H9 (cell line): ENCODE results near the gene SELL. TPM values are rescaled to one million over a fixed set of nuclear protein-coding genes. Genes with fewer than 3 reads are reported as not detected.

Source experiments
- DNase-seq: peaks from one replicate; pipeline ENCODE4 v3.0.0-alpha.2; 2017
- H2AFZ ChIP-seq: one replicate; pipeline ENCODE4 v1.6.1; 2013; ENCODE audit warnings: mild to moderate bottlenecking, low read length, control low read depth, moderate library complexity
- H2AK5ac ChIP-seq: 2 replicates; pipeline ENCODE4 v1.6.1; 2013; ENCODE audit warnings: low read length, control low read depth, mixed read lengths; ENCODE audit not compliant: insufficient read length
- H2BK120ac ChIP-seq: one replicate; pipeline ENCODE4 v1.6.1; 2013; ENCODE audit warnings: low read depth, mild to moderate bottlenecking, low read length, control low read depth, inconsistent platforms; ENCODE audit not compliant: poor library complexity, severe bottlenecking
- H2BK12ac ChIP-seq: 2 replicates; pipeline ENCODE4 v1.6.1; 2013; ENCODE audit warnings: low read length, control low read depth, mixed read lengths, low read depth; ENCODE audit not compliant: insufficient read length
- H2BK15ac ChIP-seq: 2 replicates; pipeline ENCODE4 v1.6.1; 2013; ENCODE audit warnings: low read depth, low read length, control low read depth
- H2BK20ac ChIP-seq: one replicate; pipeline ENCODE4 v1.6.1; 2013; ENCODE audit warnings: low read depth, mild to moderate bottlenecking, low read length, control low read depth, inconsistent platforms; ENCODE audit not compliant: poor library complexity, severe bottlenecking
- H2BK5ac ChIP-seq: 2 replicates; pipeline ENCODE4 v1.6.1; 2013; ENCODE audit warnings: low read length, control low read depth, mixed read lengths; ENCODE audit not compliant: insufficient read length
- H3K14ac ChIP-seq: 2 replicates; pipeline ENCODE4 v1.6.1; 2013; ENCODE audit warnings: low read length, control low read depth; ENCODE audit not compliant: insufficient read depth
- H3K18ac ChIP-seq: 2 replicates; pipeline ENCODE4 v1.6.1; 2013; ENCODE audit warnings: low read depth, mild to moderate bottlenecking, mixed read lengths, low read length, control low read depth; ENCODE audit not compliant: insufficient read length
- H3K23ac ChIP-seq: 2 replicates; pipeline ENCODE4 v1.6.1; 2013; ENCODE audit warnings: low read length, control low read depth, mixed read lengths, low read depth; ENCODE audit not compliant: insufficient read length
- H3K23me2 ChIP-seq: 2 replicates; pipeline ENCODE4 v1.6.1; 2013; ENCODE audit warnings: low read depth, mild to moderate bottlenecking, mixed read lengths, low read length, control low read depth; ENCODE audit not compliant: insufficient read length, poor library complexity, severe bottlenecking
- H3K27ac ChIP-seq: 2 replicates; pipeline ENCODE4 v1.5.1; 2013; ENCODE audit warnings: low read length, control low read depth, mixed read lengths, low read depth; ENCODE audit not compliant: insufficient read length
- H3K27me3 ChIP-seq: 2 replicates; pipeline ENCODE4 v1.6.1; 2013; ENCODE audit warnings: low read length, control low read depth, inconsistent platforms; ENCODE audit not compliant: insufficient read depth
- H3K4ac ChIP-seq: 2 replicates; pipeline ENCODE4 v1.6.1; 2013; ENCODE audit warnings: low read depth, mild to moderate bottlenecking, control low read depth, inconsistent platforms, low read length, moderate library complexity
- H3K4me1 ChIP-seq: 2 replicates; pipeline ENCODE4 v1.6.1; 2013; ENCODE audit warnings: low read length, control low read depth, inconsistent platforms; ENCODE audit not compliant: insufficient read depth
- H3K4me2 ChIP-seq: 2 replicates; pipeline ENCODE4 v1.6.1; 2013; ENCODE audit warnings: low read length, control low read depth, mixed read lengths; ENCODE audit not compliant: insufficient read length, insufficient read depth
- H3K56ac ChIP-seq: 2 replicates; pipeline ENCODE4 v1.6.1; 2013; ENCODE audit warnings: low read depth, mild to moderate bottlenecking, mixed read lengths, low read length, control low read depth; ENCODE audit not compliant: insufficient read length
- H3K79me1 ChIP-seq: 2 replicates; pipeline ENCODE4 v1.6.1; 2013; ENCODE audit warnings: low read depth, mild to moderate bottlenecking, moderate library complexity, low read length, control low read depth, inconsistent platforms; ENCODE audit not compliant: insufficient read depth, poor library complexity, severe bottlenecking
- H3K79me2 ChIP-seq: 2 replicates; pipeline ENCODE4 v1.6.1; 2013; ENCODE audit warnings: low read length, control low read depth, inconsistent platforms; ENCODE audit not compliant: insufficient read depth
- H3K9ac ChIP-seq: 2 replicates; pipeline ENCODE4 v1.6.1; 2013; ENCODE audit warnings: low read length, control low read depth, mixed read lengths; ENCODE audit not compliant: insufficient read length; ENCODE audit errors: extremely low read depth
- H3K9me3 ChIP-seq: one replicate; pipeline ENCODE4 v1.6.1; 2013; ENCODE audit warnings: low read depth, low read length, inconsistent platforms; ENCODE audit not compliant: control insufficient read depth
- H3T11ph ChIP-seq: one replicate; pipeline ENCODE4 v1.6.1; 2013; ENCODE audit warnings: mild to moderate bottlenecking, low read length, control low read depth, inconsistent platforms
- H4K20me1 ChIP-seq: one replicate; pipeline ENCODE4 v1.6.1; 2013; ENCODE audit not compliant: control insufficient read depth, insufficient read length, insufficient read depth
- H4K5ac ChIP-seq: 2 replicates; pipeline ENCODE4 v1.6.1; 2013; ENCODE audit warnings: low read depth, mild to moderate bottlenecking, mixed read lengths, low read length, control low read depth; ENCODE audit not compliant: insufficient read length
- H4K8ac ChIP-seq: replicated peaks from 2 replicates; pipeline ENCODE4 v1.6.1; 2013; ENCODE audit warnings: low read length, control low read depth, mixed read lengths, low read depth; ENCODE audit not compliant: insufficient read length
- H4K91ac ChIP-seq: 2 replicates; pipeline ENCODE4 v1.6.1; 2013; ENCODE audit warnings: low read depth, mild to moderate bottlenecking, moderate library complexity, mixed read lengths, low read length, control low read depth; ENCODE audit not compliant: insufficient read length
- H3K27ac Mint-ChIP-seq, 3 experiments: 2 replicates in 2 of 3; 3 replicates in 1 of 3; pipeline ENCODE4 v1.8.0; 2020 to 2021; ENCODE audit warnings: mixed read lengths in 3 of 3, mild to moderate bottlenecking in 1 of 3, moderate library complexity in 1 of 3
- H3K27me3 Mint-ChIP-seq: 2 replicates; pipeline ENCODE4 v1.8.0; 2021; ENCODE audit warnings: low read depth, mild to moderate bottlenecking, moderate library complexity, mixed read lengths
- H3K36me3 Mint-ChIP-seq, 3 experiments: 2 replicates in 2 of 3; 3 replicates in 1 of 3; pipeline ENCODE4 v1.8.0; 2020 to 2021; ENCODE audit warnings: low read depth in 3 of 3, mixed read lengths in 3 of 3; ENCODE audit not compliant: insufficient read depth in 1 of 3
- H3K4me1 Mint-ChIP-seq, 2 experiments: 2 replicates each; pipeline ENCODE4 v1.8.0; 2020; ENCODE audit warnings: mixed read lengths in 2 of 2
- H3K4me3 Mint-ChIP-seq, 2 experiments: 2 replicates in 1 of 2; 3 replicates in 1 of 2; pipeline ENCODE4 v1.8.0; 2020 to 2021; ENCODE audit warnings: mild to moderate bottlenecking in 2 of 2, mixed read lengths in 2 of 2, moderate library complexity in 1 of 2
- H3K9me3 Mint-ChIP-seq, 2 experiments: 2 replicates in 1 of 2; 3 replicates in 1 of 2; pipeline ENCODE4 v1.8.0; 2020; ENCODE audit warnings: mild to moderate bottlenecking in 2 of 2, mixed read lengths in 2 of 2, moderate library complexity in 1 of 2
- CTCF ChIP-seq: fragments of 200-600 bp; sonication (generic); conservative IDR thresholded peaks from 3 replicates; pipeline ENCODE4 v1.8.0; 2021; ENCODE audit warnings: antibody characterized with exemption, mild to moderate bottlenecking
- WGBS: extraction: QIAGEN DNeasy Blood & Tissue Kit; methylation state at CpG from one replicate; pipeline ENCODE4 v1.1.7; 2013; ENCODE audit warnings: missing lambda C conversion rate, low lambda C conversion rate, mixed read lengths; ENCODE audit not compliant: insufficient read length; ENCODE audit errors: extremely low coverage; 5-methylcytosine and 5-hydroxymethylcytosine counted together
- total RNA-seq: library from RNA; stranded (reverse); gene quantifications from 2 replicates; pipeline ENCODE4 v1.2.1, GENCODE V29; 2021

SELL gene
- total RNA-seq, 1 experiment from 2014 or later: not detected

- no CpG with 5 or more reads among the region's 2 CpGs for WGBS
- Histone ChIP-seq H3K4me1 (no peaks in the 10 kb centered on the region), H3K9ac (no peak overlapping the region), H3K79me2 (no peaks in the 10 kb centered on the region), H4K20me1 (no peaks in the 10 kb centered on the region), H4K8ac (no peak overlapping the region), H2AFZ (no peak overlapping the region), H2BK12ac (no peak overlapping the region), H3K27me3 (no peaks in the 10 kb centered on the region), H3K79me1 (no peaks in the 10 kb centered on the region), H3K14ac (no peak overlapping the region), H3K27ac (no peak overlapping the region), H2AK5ac (no peak overlapping the region), H3K56ac (no peak overlapping the region), H2BK120ac (no peak overlapping the region), H4K91ac (no peak overlapping the region), H3K4ac (no peak overlapping the region), H2BK20ac (no peak overlapping the region), H2BK15ac (no peak overlapping the region), H3K18ac (no peak overlapping the region), H3K23me2 (no peaks in the 10 kb centered on the region), H4K5ac (no peak overlapping the region), H3T11ph (no peak overlapping the region), H3K23ac (no peak overlapping the region), H3K9me3 (no peaks in the 10 kb centered on the region), H2BK5ac (no peak overlapping the region), H3K4me2 (no peak overlapping the region)
- no peak overlapping the region for H3K4me3 Mint-ChIP-seq
- no peak overlapping the region for H3K27ac Mint-ChIP-seq
- no peak for TF ChIP-seq CTCF
- no peaks in the 10 kb centered on the region for H3K36me3 Mint-ChIP-seq
- H3K4me1 Mint-ChIP-seq: no peaks in the 10 kb centered on the region
- DNase-seq: no peak
- peaks cover 0 to 4% of the 10 kb centered on the region in 2 experiments; a peak in 3 of 5 replicates for H3K9me3 Mint-ChIP-seq
- no peaks in the 10 kb centered on the region for H3K27me3 Mint-ChIP-seq
These were observed 12.3 kb upstream of the SELL start for GRCh38 chr1:169723763-169724162.
